Measurements from ENCODE around the gene WDR6.
A peak's percentile ranks its signal among the peaks of the same experiment; 100 is the strongest.

WDR6 gene

DNA sequence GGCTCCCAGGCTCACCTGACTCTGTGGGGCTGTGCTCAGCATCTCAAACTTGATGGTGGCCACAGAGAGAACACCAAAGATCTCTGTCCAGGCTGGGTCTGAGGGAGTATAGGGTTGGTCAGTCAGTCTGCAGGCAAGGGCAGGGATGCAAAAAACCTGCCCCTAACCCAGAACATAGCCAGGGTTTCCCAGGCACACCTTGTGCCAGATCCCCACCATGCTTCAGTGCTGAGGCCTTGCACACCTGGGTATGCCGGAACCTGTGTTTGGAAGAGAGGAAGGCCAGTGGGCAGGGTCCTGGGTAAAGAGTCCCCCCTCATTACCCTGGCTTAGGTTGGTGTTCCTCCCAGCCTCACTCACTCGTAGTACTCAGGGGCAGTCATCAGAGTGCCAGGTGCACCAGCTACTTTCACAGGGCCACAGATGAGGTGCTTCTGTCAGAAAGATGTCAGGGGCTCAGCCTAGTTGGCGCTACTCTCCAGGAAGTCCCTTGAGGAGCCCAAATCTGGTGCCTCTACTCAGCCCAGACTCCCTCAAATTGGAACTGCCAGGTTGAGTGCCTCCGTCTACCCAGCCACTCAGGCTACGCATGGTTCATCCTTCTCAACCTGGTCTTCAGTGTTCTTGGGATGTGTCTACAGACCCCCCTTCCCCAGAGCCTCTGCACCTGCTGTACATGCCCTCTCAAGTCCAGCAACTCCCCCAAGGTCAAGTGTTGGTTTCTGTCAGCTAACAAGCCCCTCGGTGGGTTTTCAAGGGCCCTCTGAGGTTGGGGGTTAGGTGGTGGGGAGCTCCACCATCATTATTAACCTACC is 9.4 kb downstream of the WDR6 start:
- no peak for FAIRE-seq

DNA sequence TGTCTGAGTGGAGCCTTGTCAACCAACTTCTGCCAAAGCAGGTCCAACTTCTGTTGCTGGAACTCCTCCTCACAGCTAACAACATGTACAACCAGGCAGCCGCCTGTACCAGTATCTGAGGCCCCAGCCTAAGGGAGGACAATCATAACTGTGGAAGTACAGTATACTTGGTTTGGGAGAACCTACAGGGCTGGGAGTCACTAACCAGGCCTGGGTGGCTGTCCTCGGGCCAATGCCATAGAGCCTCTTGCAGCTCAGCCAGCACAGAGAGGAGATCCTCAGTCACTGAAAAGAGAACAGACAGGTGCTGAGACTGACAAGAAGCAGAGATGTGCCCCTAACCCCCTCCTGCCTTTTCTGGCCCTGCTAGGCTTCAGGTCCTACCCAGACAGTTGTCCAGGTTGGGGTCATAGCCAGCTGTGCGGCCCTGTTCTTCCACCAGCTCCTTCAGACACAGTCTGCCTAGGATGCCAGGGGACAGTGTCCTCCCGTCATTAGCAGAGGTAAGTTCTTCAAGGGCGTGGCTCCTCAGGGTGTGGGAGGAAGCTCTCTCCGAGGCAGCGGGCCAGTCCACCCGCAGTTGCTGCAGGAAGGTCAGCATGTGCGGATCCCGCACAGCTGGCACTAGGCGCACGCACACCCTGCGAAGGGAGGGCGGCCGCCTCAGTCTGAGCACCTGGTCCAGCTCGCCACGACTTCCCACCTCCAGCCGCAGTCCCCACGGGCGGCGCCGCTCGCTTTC is 10.2 kb downstream of the WDR6 start:
- no peak for FAIRE-seq

DNA sequence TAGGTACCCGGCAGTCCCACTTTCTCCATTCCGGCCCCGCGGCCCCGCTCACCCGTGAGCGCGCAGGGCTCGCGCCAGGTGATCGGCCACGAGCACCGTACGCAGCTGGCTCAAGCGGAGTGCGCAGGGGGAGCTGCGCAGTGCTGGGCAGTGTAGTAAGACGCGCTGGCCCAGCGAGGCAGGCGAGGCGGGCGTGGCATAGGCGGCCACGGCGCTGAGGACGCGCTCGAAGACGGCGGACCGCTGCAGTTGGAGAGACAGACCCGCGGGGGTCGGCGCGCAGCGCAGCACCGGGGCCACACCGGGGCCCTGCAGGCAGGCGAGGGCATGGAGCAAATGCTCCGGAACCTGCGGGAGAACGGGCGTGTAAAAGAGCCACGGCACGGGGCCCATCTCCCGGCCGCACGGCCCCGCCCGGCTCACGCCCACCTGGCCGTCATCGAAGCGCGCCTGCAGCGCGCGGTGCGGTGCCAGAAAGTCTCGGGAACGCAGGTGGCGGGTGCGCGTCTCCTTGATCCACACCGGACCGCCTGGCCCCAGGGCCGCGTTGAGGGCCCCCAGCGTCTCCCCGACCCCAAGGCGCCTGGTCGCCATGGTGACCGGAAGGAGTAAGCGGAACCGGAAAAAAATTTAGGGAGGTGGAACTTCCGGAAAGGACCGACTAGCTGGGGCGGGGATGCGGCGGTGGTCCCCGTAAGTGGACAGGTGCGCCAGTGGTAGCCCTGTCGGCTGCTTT is 10.9 kb downstream of the WDR6 start, which contains the start of gene DALRD3:
Gene DALRD3, minus strand, starts transcription at position 610 of the 736 bp plus-strand sequence. Its CDS starts 16 bp downstream, at position 594.
- FAIRE-seq, result no peak

DNA sequence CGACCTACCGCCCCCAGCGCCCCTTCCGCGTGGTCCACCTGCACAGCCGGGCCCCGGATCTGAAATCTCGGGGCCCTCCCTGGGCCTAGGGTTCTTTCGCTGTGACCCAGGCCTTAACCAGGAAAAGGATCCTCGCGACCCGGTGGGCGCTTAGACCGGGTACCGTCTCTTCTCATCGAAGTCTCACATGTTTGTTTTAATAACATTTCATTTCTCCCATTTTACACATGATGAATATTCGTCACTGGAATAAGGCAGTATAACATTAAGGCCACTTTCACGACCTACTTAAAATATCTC is 11.5 kb downstream of the WDR6 start:
- FAIRE-seq, result no peak

- FAIRE-seq, result no peak
Measured at GRCh38 chr3:49019941-49020329, 12.7 kb downstream of the WDR6 start.

GRCh38 chr3:49020330-49021212 is 13.4 kb downstream of the WDR6 start:
- no peak for FAIRE-seq

DNA sequence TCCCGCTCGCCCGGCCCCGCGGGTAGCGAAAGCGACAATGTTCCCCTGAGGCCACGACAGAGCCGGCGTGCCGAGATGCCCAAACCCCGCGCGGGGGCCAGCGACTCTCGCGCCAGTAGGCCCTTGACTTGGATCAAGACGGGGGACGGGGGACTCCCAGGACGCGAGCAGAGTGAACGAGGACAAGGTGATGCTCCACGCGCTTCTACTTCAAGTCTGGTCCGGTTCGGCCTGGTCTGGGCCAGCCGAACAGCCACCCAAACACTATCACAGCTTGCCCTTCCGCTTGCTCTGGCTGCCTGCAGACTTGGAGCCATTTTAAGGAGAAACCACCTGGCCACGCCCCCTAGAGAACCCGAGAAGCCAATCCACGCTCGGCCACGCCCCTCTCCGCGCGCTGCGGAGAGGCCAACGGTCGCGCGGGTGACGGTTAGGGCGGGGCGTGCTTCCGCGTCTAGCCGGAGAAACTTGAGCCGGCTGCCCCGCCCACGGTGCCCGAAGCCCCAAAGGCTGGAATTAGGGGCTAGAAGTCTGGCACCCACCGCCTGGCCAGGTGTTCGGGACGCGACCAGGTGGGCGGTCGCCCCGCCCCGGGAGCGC is 14.1 kb downstream of the WDR6 start:
- FAIRE-seq, result no peak

DNA sequence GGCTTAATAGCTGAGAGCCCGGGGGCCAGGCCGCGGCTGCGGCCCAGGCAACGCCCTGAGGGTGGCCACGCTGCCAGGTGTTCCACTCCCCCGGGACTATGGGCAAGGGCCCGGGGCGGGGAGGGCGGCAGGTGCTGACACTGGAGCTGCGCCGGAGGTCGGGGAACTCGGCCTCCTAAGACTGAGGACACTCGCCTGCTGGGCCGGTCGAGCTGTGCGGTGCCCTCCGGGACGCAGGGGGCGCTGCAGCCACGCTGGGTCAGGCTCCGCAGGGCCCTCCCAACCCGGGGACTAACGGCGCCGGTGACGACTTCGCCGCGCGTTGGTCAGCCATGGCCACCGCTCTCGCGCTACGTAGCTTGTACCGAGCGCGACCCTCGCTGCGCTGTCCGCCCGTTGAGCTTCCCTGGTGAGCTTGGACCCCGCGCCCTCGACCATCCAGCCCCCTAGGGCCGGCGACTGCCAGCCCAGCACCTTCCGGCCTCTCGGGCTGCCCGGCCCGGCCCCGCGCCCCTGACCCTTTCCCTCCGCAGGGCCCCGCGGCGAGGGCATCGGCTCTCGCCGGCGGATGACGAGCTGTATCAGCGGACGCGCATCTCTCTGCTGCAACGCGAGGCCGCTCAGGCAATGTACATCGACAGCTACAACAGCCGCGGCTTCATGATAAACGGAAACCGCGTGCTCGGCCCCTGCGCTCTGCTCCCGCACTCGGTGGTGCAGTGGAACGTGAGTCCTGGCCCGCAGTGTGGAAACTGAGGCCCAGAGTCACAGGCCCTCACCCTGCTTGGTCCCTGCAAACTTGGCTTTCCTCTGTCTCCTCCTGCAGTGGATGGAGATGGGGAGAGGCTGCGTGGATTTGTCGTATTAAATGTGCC is 14.9 kb downstream of the WDR6 start, which contains the start of gene NDUFAF3:
Gene NDUFAF3, plus strand, starts transcription at position 309 of the 875 bp plus-strand sequence. Its CDS starts 24 bp downstream, at position 333.
- no peak for FAIRE-seq

GRCh38 chr3:49022688-49023171 is 15.5 kb downstream of the WDR6 start:
- FAIRE-seq, result no peak

- FAIRE-seq, result no peak
Measured at GRCh38 chr3:49023775-49024174, 16.6 kb downstream of the WDR6 start.

DNA sequence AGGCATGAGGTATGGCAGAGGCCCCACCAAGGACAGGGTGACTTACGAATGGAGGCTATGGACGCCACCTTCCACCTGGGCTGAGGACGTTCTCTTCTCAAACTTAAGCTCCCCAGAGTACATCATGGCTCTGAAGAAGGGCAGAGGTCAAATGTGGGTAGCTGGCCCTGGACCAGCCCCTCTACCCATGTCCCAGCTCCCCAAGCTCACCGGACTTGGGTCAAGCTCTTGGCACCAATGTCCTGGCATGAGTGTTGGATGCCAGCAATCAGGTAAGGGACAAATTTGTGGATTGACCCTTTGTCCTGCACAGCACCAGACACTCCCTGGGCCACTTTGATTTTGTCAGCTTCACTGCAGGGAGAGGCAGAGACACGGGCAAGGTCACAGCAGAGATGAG is 17.3 kb downstream of the WDR6 start:
- FAIRE-seq, result no peak

GRCh38 chr3:49025005-49025792 is 18.0 kb downstream of the WDR6 start:
- FAIRE-seq, result no peak

GRCh38 chr3:49025793-49026520 is 18.8 kb downstream of the WDR6 start:
- FAIRE-seq, result no peak

DNA sequence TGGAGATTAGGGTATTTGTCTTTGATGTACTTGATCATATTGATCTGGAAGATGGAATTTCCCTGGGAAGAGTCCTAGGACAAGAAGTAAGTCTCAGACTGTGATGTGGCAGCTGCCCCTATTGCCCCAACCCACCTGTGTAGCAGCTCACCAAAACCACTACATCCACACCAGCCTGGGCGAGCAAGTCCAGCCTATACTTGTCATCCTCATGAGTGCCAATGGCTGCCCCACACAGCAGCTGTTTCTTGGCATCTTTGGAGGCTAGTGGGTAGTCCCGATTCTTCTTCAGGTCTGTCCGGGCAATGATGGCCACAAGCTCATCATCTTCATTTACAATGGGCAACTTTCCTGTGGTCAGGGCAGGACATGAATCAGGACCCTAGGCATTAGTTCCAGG is 19.3 kb downstream of the WDR6 start:
- no peak for FAIRE-seq

DNA sequence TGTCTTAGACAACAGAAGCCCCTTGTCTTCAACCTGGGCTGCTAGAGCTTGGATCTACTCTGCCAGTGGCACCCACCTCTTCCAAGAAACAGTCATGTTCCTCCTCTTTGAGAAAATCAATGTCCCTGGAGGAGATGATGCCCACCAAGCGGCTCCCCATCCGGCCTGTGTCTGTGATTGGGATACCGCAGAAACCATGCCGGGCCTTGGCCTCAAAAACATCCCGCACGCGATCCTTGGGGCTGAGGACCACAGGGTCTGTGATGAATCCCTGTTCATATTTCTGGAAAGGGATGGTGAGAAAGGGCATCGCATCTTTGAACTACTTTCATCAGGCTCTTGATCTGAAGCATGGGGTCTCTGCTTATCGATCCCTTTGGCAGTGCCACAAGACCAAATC is 20.4 kb downstream of the WDR6 start:
- FAIRE-seq, result no peak

DNA sequence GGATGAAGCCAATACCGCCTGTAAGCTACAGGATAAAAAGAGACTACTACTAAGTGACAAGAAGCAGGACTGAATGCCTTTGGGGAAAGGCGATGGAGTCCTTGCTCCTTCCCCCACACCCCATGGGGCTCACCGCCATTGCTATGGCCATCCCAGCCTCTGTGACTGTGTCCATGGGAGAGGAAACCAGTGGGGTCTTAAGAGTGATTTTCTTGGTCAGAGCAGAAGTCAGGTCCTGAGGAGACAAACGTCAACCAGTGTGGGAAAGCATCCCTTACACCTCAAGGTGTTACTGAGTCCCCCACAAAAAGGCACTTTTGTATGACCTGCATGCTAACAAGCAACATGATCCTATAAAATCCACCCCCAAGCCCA is 21.1 kb downstream of the WDR6 start:
- no peak for FAIRE-seq

- FAIRE-seq, result no peak
Measured at GRCh38 chr3:49028673-49029562, 21.7 kb downstream of the WDR6 start, which contains the start of gene IMPDH2. IMPDH2 (minus strand) TSS chr3:49029398; CDS start chr3:49029350, 48 bp downstream.

DNA sequence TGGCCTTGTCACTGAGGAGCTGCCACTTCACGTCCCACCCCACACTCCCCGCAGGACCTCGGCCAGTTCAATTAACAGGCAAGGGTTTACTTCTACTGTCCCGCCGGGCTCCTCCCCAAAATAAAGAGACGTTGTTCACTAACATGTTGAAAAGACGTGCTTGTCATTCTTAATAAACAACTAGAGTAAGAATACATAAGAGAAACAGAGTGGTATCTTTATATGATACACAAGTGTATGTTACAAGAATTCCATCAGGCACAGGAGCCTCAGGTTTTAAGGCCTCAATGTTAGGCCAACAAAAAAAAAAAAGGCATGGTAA is 22.3 kb downstream of the WDR6 start:
- FAIRE-seq, result peak; percentile 58

All from islet of Langerhans (tissue), 1 donor.